OCI-LY1 (cell line): ENCODE measurements around the gene SEL1L2.

Experiments used
- H2AFZ ChIP-seq: fragments of 200-600 bp; sonication (generic), shearing (Covaris generic); 2 replicates; pipeline ENCODE4 v1.6.0; 2014; ENCODE audit warnings: antibody characterized with exemption, mild to moderate bottlenecking, low read length
- H3F3A ChIP-seq: fragments of 200-600 bp; sonication (generic), shearing (Covaris generic); 2 replicates; pipeline ENCODE4 v1.6.0; 2014; ENCODE audit warnings: mild to moderate bottlenecking, antibody characterized with exemption, low read length, moderate library complexity; ENCODE audit not compliant: insufficient read depth
- H3K27ac ChIP-seq: fragments of 200-600 bp; sonication (generic); 2 replicates; pipeline ENCODE4 v1.5.1; 2014; ENCODE audit warnings: low read length, mixed run types, mild to moderate bottlenecking, low read depth; ENCODE audit not compliant: poor library complexity, severe bottlenecking
- H3K27me3 ChIP-seq: fragments of 200-600 bp; sonication (generic); 2 replicates; pipeline ENCODE4 v1.6.0; 2014; ENCODE audit warnings: antibody characterized with exemption, mild to moderate bottlenecking, low read length, moderate library complexity; ENCODE audit not compliant: insufficient read depth
- H3K36me3 ChIP-seq: fragments of 200-600 bp; sonication (generic); 2 replicates; pipeline ENCODE4 v1.6.1; 2014; ENCODE audit warnings: mild to moderate bottlenecking, antibody characterized with exemption, low read length, moderate library complexity, mixed read lengths; ENCODE audit not compliant: insufficient read depth
- H3K4me1 ChIP-seq: fragments of 200-600 bp; sonication (generic); 2 replicates; pipeline ENCODE4 v1.5.1; 2014; ENCODE audit warnings: mild to moderate bottlenecking, low read length, moderate library complexity; ENCODE audit not compliant: insufficient read depth, severe bottlenecking
- H3K4me2 ChIP-seq: fragments of 200-600 bp; sonication (generic), shearing (Covaris generic); 2 replicates; pipeline ENCODE4 v1.6.1; 2014; ENCODE audit warnings: low read length
- H3K4me3 ChIP-seq: fragments of 200-600 bp; sonication (generic); 2 replicates; pipeline ENCODE4 v1.5.1; 2014; ENCODE audit warnings: low read length, low read depth, mild to moderate bottlenecking, mixed read lengths; ENCODE audit not compliant: poor library complexity, severe bottlenecking
- H3K79me2 ChIP-seq: fragments of 200-600 bp; shearing (Covaris generic); 2 replicates; pipeline ENCODE4 v1.6.1; 2016; ENCODE audit warnings: mixed run types, low read length, mixed read lengths; ENCODE audit not compliant: insufficient read depth
- H3K9ac ChIP-seq: fragments of 200-600 bp; sonication (generic), shearing (Covaris generic); 2 replicates; pipeline ENCODE4 v1.6.1; 2014; ENCODE audit warnings: mild to moderate bottlenecking, low read length, mixed read lengths
- H3K9me2 ChIP-seq: fragments of 200-600 bp; sonication (generic), shearing (Covaris generic); 2 replicates; pipeline ENCODE4 v1.6.1; 2014; ENCODE audit warnings: low read depth, mild to moderate bottlenecking, low read length, mixed read lengths
- H3K9me3 ChIP-seq: fragments of 200-600 bp; shearing (Covaris generic); 2 replicates; pipeline ENCODE4 v1.6.1; 2014; ENCODE audit warnings: low read length, mixed read lengths
- H4K20me1 ChIP-seq: fragments of 200-600 bp; sonication (generic), shearing (Covaris generic); 2 replicates; pipeline ENCODE4 v1.6.0; 2016; ENCODE audit warnings: mild to moderate bottlenecking, low read length; ENCODE audit not compliant: insufficient read depth
- CTCF ChIP-seq: fragments of 200-600 bp; sonication (generic), shearing (Covaris generic); IDR thresholded peaks from 2 replicates; pipeline ENCODE4 v1.5.1; 2017; ENCODE audit warnings: mild to moderate bottlenecking, antibody characterized with exemption, low read length, moderate library complexity, mixed read lengths
- EZH2 ChIP-seq: fragments of 200-600 bp; sonication (generic), shearing (Covaris generic); IDR thresholded peaks from 2 replicates; pipeline ENCODE4 v1.8.0; 2017; ENCODE audit warnings: borderline replicate concordance, mixed run types, mild to moderate bottlenecking, antibody characterized with exemption, low read length, moderate library complexity, mixed read lengths

SEL1L2 gene

GRCh38 chr20:13891575-13891974, 98.8 kb downstream of the SEL1L2 start:
- Histone ChIP-seq H4K20me1 (no peaks in the 10 kb centered on the region), H3K36me3 (no peaks in the 10 kb centered on the region), H3K4me3 (no peak overlapping the region), H3F3A (no peaks in the 10 kb centered on the region), H3K9ac (no peak overlapping the region), H3K9me2 (no peaks in the 10 kb centered on the region), H3K4me2 (no peak overlapping the region), H3K9me3 (no peaks in the 10 kb centered on the region), H3K79me2 (no peaks in the 10 kb centered on the region), H3K4me1 (no peaks in the 10 kb centered on the region), H3K27me3 (no peaks in the 10 kb centered on the region), H2AFZ (no peak overlapping the region), H3K27ac (no peak overlapping the region)
- no peak for TF ChIP-seq EZH2
- no peak for TF ChIP-seq CTCF

- no peaks in the 10 kb centered on the region for H3K4me1 ChIP-seq
- H4K20me1 ChIP-seq, result no peaks in the 10 kb centered on the region
- H3K4me2 ChIP-seq, result no peak overlapping the region
- H3K79me2 ChIP-seq, result no peaks in the 10 kb centered on the region
- no peaks in the 10 kb centered on the region for H3K27me3 ChIP-seq
- H3K36me3 ChIP-seq, result no peaks in the 10 kb centered on the region
- H3K4me3 ChIP-seq, result no peak overlapping the region
- no peaks in the 10 kb centered on the region for H3K9me2 ChIP-seq
- H3K9ac ChIP-seq, result no peak overlapping the region
- no peaks in the 10 kb centered on the region for H3K9me3 ChIP-seq
- H3F3A ChIP-seq, result no peaks in the 10 kb centered on the region
- H2AFZ ChIP-seq, result no peak overlapping the region
- no peak overlapping the region for H3K27ac ChIP-seq
- TF ChIP-seq CTCF (no peak), EZH2 (no peak)
Observed at GRCh38 chr20:13884803-13885202, 105.6 kb downstream of the SEL1L2 start.

DNA sequence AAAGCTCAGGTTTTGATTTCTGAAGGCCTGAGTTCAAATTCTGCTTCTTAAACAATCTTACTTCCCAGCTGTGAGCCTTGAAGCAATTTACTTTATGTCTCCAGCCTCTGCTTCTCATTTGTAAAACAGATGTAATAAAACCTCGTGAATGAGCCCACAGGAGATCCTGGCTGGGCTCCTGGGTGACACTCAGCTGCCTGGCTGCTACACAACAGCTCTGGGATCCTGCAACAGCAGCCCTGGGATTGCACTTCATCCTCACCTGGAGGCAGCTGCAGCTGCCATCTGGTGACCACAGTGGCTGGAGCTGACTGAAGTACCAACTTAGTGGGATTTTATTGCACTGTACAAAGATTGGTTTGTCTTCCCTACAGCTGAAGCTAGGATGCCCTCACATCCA, 107.0 kb downstream of the SEL1L2 start:
- Histone ChIP-seq H3K27ac (no peak overlapping the region), H3K9me2 (no peaks in the 10 kb centered on the region), H3F3A (no peaks in the 10 kb centered on the region), H3K4me1 (no peaks in the 10 kb centered on the region), H3K4me3 (no peak overlapping the region), H3K4me2 (no peak overlapping the region), H3K79me2 (no peaks in the 10 kb centered on the region), H3K27me3 (no peaks in the 10 kb centered on the region), H3K36me3 (no peaks in the 10 kb centered on the region), H3K9me3 (no peaks in the 10 kb centered on the region), H3K9ac (no peak overlapping the region), H2AFZ (no peak overlapping the region), H4K20me1 (no peaks in the 10 kb centered on the region)
- TF ChIP-seq CTCF (no peak), EZH2 (no peak)
